OCI-LY1 (cell line): Measurements from ENCODE around the gene TNFSF15.

ENCODE experiments used
- H2AFZ ChIP-seq: fragments of 200-600 bp; sonication (generic), shearing (Covaris generic); 2 replicates; pipeline ENCODE4 v1.6.0; 2014; ENCODE audit warnings: antibody characterized with exemption, mild to moderate bottlenecking, low read length
- H3F3A ChIP-seq: fragments of 200-600 bp; sonication (generic), shearing (Covaris generic); 2 replicates; pipeline ENCODE4 v1.6.0; 2014; ENCODE audit warnings: mild to moderate bottlenecking, antibody characterized with exemption, low read length, moderate library complexity; ENCODE audit not compliant: insufficient read depth
- H3K27ac ChIP-seq: fragments of 200-600 bp; sonication (generic); 2 replicates; pipeline ENCODE4 v1.5.1; 2014; ENCODE audit warnings: low read length, mixed run types, mild to moderate bottlenecking, low read depth; ENCODE audit not compliant: poor library complexity, severe bottlenecking
- H3K27me3 ChIP-seq: fragments of 200-600 bp; sonication (generic); 2 replicates; pipeline ENCODE4 v1.6.0; 2014; ENCODE audit warnings: antibody characterized with exemption, mild to moderate bottlenecking, low read length, moderate library complexity; ENCODE audit not compliant: insufficient read depth
- H3K36me3 ChIP-seq: fragments of 200-600 bp; sonication (generic); 2 replicates; pipeline ENCODE4 v1.6.1; 2014; ENCODE audit warnings: mild to moderate bottlenecking, antibody characterized with exemption, low read length, moderate library complexity, mixed read lengths; ENCODE audit not compliant: insufficient read depth
- H3K4me1 ChIP-seq: fragments of 200-600 bp; sonication (generic); 2 replicates; pipeline ENCODE4 v1.5.1; 2014; ENCODE audit warnings: mild to moderate bottlenecking, low read length, moderate library complexity; ENCODE audit not compliant: insufficient read depth, severe bottlenecking
- H3K4me2 ChIP-seq: fragments of 200-600 bp; sonication (generic), shearing (Covaris generic); 2 replicates; pipeline ENCODE4 v1.6.1; 2014; ENCODE audit warnings: low read length
- H3K4me3 ChIP-seq: fragments of 200-600 bp; sonication (generic); 2 replicates; pipeline ENCODE4 v1.5.1; 2014; ENCODE audit warnings: low read length, low read depth, mild to moderate bottlenecking, mixed read lengths; ENCODE audit not compliant: poor library complexity, severe bottlenecking
- H3K79me2 ChIP-seq: fragments of 200-600 bp; shearing (Covaris generic); 2 replicates; pipeline ENCODE4 v1.6.1; 2016; ENCODE audit warnings: mixed run types, low read length, mixed read lengths; ENCODE audit not compliant: insufficient read depth
- H3K9ac ChIP-seq: fragments of 200-600 bp; sonication (generic), shearing (Covaris generic); 2 replicates; pipeline ENCODE4 v1.6.1; 2014; ENCODE audit warnings: mild to moderate bottlenecking, low read length, mixed read lengths
- H3K9me2 ChIP-seq: fragments of 200-600 bp; sonication (generic), shearing (Covaris generic); 2 replicates; pipeline ENCODE4 v1.6.1; 2014; ENCODE audit warnings: low read depth, mild to moderate bottlenecking, low read length, mixed read lengths
- H3K9me3 ChIP-seq: fragments of 200-600 bp; shearing (Covaris generic); 2 replicates; pipeline ENCODE4 v1.6.1; 2014; ENCODE audit warnings: low read length, mixed read lengths
- H4K20me1 ChIP-seq: fragments of 200-600 bp; sonication (generic), shearing (Covaris generic); 2 replicates; pipeline ENCODE4 v1.6.0; 2016; ENCODE audit warnings: mild to moderate bottlenecking, low read length; ENCODE audit not compliant: insufficient read depth
- CTCF ChIP-seq: fragments of 200-600 bp; sonication (generic), shearing (Covaris generic); IDR thresholded peaks from 2 replicates; pipeline ENCODE4 v1.5.1; 2017; ENCODE audit warnings: mild to moderate bottlenecking, antibody characterized with exemption, low read length, moderate library complexity, mixed read lengths
- EZH2 ChIP-seq: fragments of 200-600 bp; sonication (generic), shearing (Covaris generic); IDR thresholded peaks from 2 replicates; pipeline ENCODE4 v1.8.0; 2017; ENCODE audit warnings: borderline replicate concordance, mixed run types, mild to moderate bottlenecking, antibody characterized with exemption, low read length, moderate library complexity, mixed read lengths

The TNFSF15 gene

GRCh38 chr9:114785866-114786650 is 19.8 kb downstream of the TNFSF15 start:
- no peak overlapping the region for H3K9ac ChIP-seq
- H3K36me3 ChIP-seq = no peaks in the 10 kb centered on the region

GRCh38 chr9:114784721-114785279 is 21.0 kb downstream of the TNFSF15 start:
- H2AFZ ChIP-seq = no peak overlapping the region
- no peak for TF ChIP-seq CTCF
- no peak for TF ChIP-seq EZH2
- no peak overlapping the region for H3K4me2 ChIP-seq
- H3K9me2 ChIP-seq = no peaks in the 10 kb centered on the region
- no peaks in the 10 kb centered on the region for H3K4me1 ChIP-seq
- H3K27me3 ChIP-seq = no peaks in the 10 kb centered on the region
- H3F3A ChIP-seq = no peaks in the 10 kb centered on the region
- H3K4me3 ChIP-seq = no peak overlapping the region
- no peaks in the 10 kb centered on the region for H3K36me3 ChIP-seq
- H3K79me2 ChIP-seq = no peaks in the 10 kb centered on the region
- H3K9ac ChIP-seq = no peak overlapping the region
- H3K27ac ChIP-seq = no peak overlapping the region
- H3K9me3 ChIP-seq = no peaks in the 10 kb centered on the region
- no peaks in the 10 kb centered on the region for H4K20me1 ChIP-seq

More at GRCh38 chr9:114785866-114786650, 19.8 kb downstream of the TNFSF15 start:
- TF ChIP-seq CTCF = no peak
- no peak for TF ChIP-seq EZH2
- Histone ChIP-seq H3K9me2 (no peaks in the 10 kb centered on the region), H4K20me1 (no peaks in the 10 kb centered on the region), H3K4me1 (no peaks in the 10 kb centered on the region), H3F3A (no peaks in the 10 kb centered on the region), H3K27me3 (no peaks in the 10 kb centered on the region), H3K9me3 (no peaks in the 10 kb centered on the region), H3K27ac (no peak overlapping the region), H3K79me2 (no peaks in the 10 kb centered on the region), H2AFZ (no peak overlapping the region), H3K4me2 (no peak overlapping the region), H3K4me3 (no peak overlapping the region)

GRCh38 chr9:114782586-114782985 is 23.3 kb downstream of the TNFSF15 start:
- H3K79me2 ChIP-seq = no peaks in the 10 kb centered on the region
- no peak for TF ChIP-seq EZH2
- TF ChIP-seq CTCF = no peak

More at GRCh38 chr9:114782586-114782985, 23.3 kb downstream of the TNFSF15 start:
- no peak overlapping the region for H3K9ac ChIP-seq
- H3K27ac ChIP-seq = no peak overlapping the region
- no peaks in the 10 kb centered on the region for H3K9me3 ChIP-seq
- no peak overlapping the region for H3K4me3 ChIP-seq
- H3K4me1 ChIP-seq = no peaks in the 10 kb centered on the region
- no peaks in the 10 kb centered on the region for H3F3A ChIP-seq
- no peak overlapping the region for H3K4me2 ChIP-seq
- H2AFZ ChIP-seq = no peak overlapping the region
- no peaks in the 10 kb centered on the region for H3K27me3 ChIP-seq
- no peaks in the 10 kb centered on the region for H3K9me2 ChIP-seq
- H4K20me1 ChIP-seq = no peaks in the 10 kb centered on the region
- H3K36me3 ChIP-seq = no peaks in the 10 kb centered on the region
